H1 (cell line): ENCODE measurements around the gene NEK11. TPM values are rescaled to one million over a fixed set of nuclear protein-coding genes. Genes with fewer than 3 reads are reported as not detected.

Source experiments
- ASH2L ChIP-seq: fragments of 200-600, 300-600 bp; sonication (generic); IDR thresholded peaks from one replicate; pipeline ENCODE4 v1.7.1; 2017; ENCODE audit warnings: low read length
- CBX5 ChIP-seq: fragments of 300-800, 300-1000 bp; sonication (generic); IDR thresholded peaks from 2 replicates; pipeline ENCODE4 v1.7.1; 2016; ENCODE audit warnings: antibody characterized with exemption, low read length, low read depth
- CHD7 ChIP-seq: fragments of 300-600 bp; sonication (generic); IDR thresholded peaks from 2 replicates; pipeline ENCODE4 v1.7.1; 2012; ENCODE audit warnings: low read length, moderate library complexity, mild to moderate bottlenecking, inconsistent platforms; ENCODE audit not compliant: insufficient replicate concordance
- NANOG ChIP-seq: IDR thresholded peaks from 2 replicates; pipeline ENCODE4 v1.6.1; 2011; ENCODE audit warnings: low read length, low read depth, mild to moderate bottlenecking, inconsistent platforms; ENCODE audit not compliant: insufficient read depth, poor library complexity, severe bottlenecking
- RNF2 ChIP-seq: fragments of 200-900, 300-1000 bp; sonication (generic); IDR thresholded peaks from 2 replicates; pipeline ENCODE4 v1.7.1; 2016; ENCODE audit warnings: borderline replicate concordance, low read depth, mild to moderate bottlenecking, antibody characterized with exemption, low read length; ENCODE audit not compliant: poor library complexity, severe bottlenecking; ENCODE audit errors: missing control alignments
- polyA plus RNA-seq, 7 experiments: library from polyadenylated mRNA; depleted of rRNA in 3 of 7; stranded (reverse) in 5 of 7; unstranded in 2 of 7; fragments of >200 nt in 5 of 7; fragments of 200-250 nt in 2 of 7; gene quantifications; 1 replicate in 5 of 7; 2 replicates in 1 of 7; 4 replicates in 1 of 7; pipeline versions ENCODE4 v1.2.1 to v1.2.3, GENCODE V29; 2011 to 2013; ENCODE audit warnings: missing spikeins in 2 of 7, mixed read lengths in 2 of 7
- total RNA-seq: library from RNA; stranded (reverse); fragmentation: NEBNext Ultra II Directional; extraction: Animal tissue kit (Norgen Biotek cat#: 25700); gene quantifications from 2 replicates; pipeline ENCODE4 v1.2.1, GENCODE V29; 2021

Gene NEK11
- total and polyA plus RNA-seq, 2 of the 8 experiments (the other 6 are each of a cell fraction or from before 2014, with no cell fraction given), result 0.60 TPM; not detected in 1

- TF ChIP-seq CHD7 (no peak), RNF2 (no peak), CBX5 (no peak), NANOG (no peak), ASH2L (no peak)
Observed at GRCh38 chr3:131314318-131314717, 287.6 kb downstream of the NEK11 start (continued).
